ENCODE measurements around the gene TMEM120A. TPM values are rescaled to one million over a fixed set of nuclear protein-coding genes. Genes with fewer than 3 reads are reported as not detected.

The TMEM120A gene
- total and polyA plus RNA-seq, 10 of the 15 experiments (the other 5 are each of a cell fraction or from before 2014, with no cell fraction given): 0.43 to 86.6 (median 18.5) TPM

GRCh38 chr7:76016191-76016947, 22.0 kb upstream of the TMEM120A start (continued):
- TF ChIP-seq CHD2 (IDR thresholded peaks at IDR 0.05; ENCODE audit: borderline replicate concordance, low read depth, low read length) (no peak), NFIC (IDR thresholded peaks at IDR 0.05; ENCODE audit: low read depth, low read length) (peak; percentile 24; the same call in 1 of the 2 replicates), NR2C2 (IDR thresholded peaks at IDR 0.05; ENCODE audit: borderline replicate concordance, control insufficient read depth, insufficient read length, low read depth) (no peak), MYC (IDR thresholded peaks at IDR 0.05; ENCODE audit: insufficient read depth, insufficient read length, insufficient replicate concordance, low read length, severe bottlenecking) (no peak), MEF2B (IDR thresholded peaks at IDR 0.05; ENCODE audit: partially characterized antibody, poor library complexity, severe bottlenecking) (no peak), JUND (IDR thresholded peaks at IDR 0.05; ENCODE audit: low read depth, low read length) (no peak), CHD4 (IDR thresholded peaks at IDR 0.05) (no peak), BCLAF1 (IDR thresholded peaks at IDR 0.05) (no peak), BCL11A (IDR thresholded peaks at IDR 0.05; ENCODE audit: low read depth, low read length) (no peak), CREM (IDR thresholded peaks at IDR 0.05; ENCODE audit: low read depth) (peak; percentile 39; the same call in 1 of the 2 replicates), SREBF1 (IDR thresholded peaks at IDR 0.05; ENCODE audit: low read length) (no peak), TAF1 (IDR thresholded peaks at IDR 0.05; ENCODE audit: borderline replicate concordance, low read depth, low read length) (no peak), MXI1 (IDR thresholded peaks at IDR 0.05; ENCODE audit: low read depth, low read length) (no peak), IRF4 (IDR thresholded peaks at IDR 0.05; ENCODE audit: low read depth, low read length) (no peak), SUZ12 (IDR thresholded peaks at IDR 0.05; ENCODE audit: unreplicated experiment) (no peak), ATF2 (IDR thresholded peaks at IDR 0.05; ENCODE audit: low read length) (0 out of 2 replicates have a peak, but pooled peaks have one; percentile 19), RB1 (IDR thresholded peaks at IDR 0.05; ENCODE audit: borderline replicate concordance) (no peak), POU2F2 (IDR thresholded peaks at IDR 0.05; ENCODE audit: borderline replicate concordance, low read depth, low read length) (peak; percentile 24; the same call in 1 of the 3 replicates), PKNOX1 (IDR thresholded peaks at IDR 0.05) (0 out of 2 replicates have a peak, but pooled peaks have one; percentile 10), ASH2L (IDR thresholded peaks at IDR 0.05; ENCODE audit: borderline replicate concordance, low read depth) (no peak), TBL1XR1 (IDR thresholded peaks at IDR 0.05; ENCODE audit: low read depth, low read length) (no peak), NBN (IDR thresholded peaks at IDR 0.05) (no peak), POLR2A (IDR thresholded peaks at IDR 0.05; ENCODE audit: low read depth, low read length) (no peak), JUNB (IDR thresholded peaks at IDR 0.05) (peak; percentile 38), MTA2 (IDR thresholded peaks at IDR 0.05; ENCODE audit: low read depth) (no peak), RUNX3 (IDR thresholded peaks at IDR 0.05; ENCODE audit: low read length) (peak; percentile 80), CBFB (IDR thresholded peaks at IDR 0.05; ENCODE audit: low read depth) (no peak), TCF12 (IDR thresholded peaks at IDR 0.05; ENCODE audit: low read depth, low read length) (no peak)

Measured in GM12878 (cell line).